NCI-H1048 (cell line): ENCODE measurements around the gene SLC36A2.
"Not testable (repeated sequence)": the region's sequence is repeated elsewhere in the genome, so short reads cannot be mapped to it uniquely, and the experiment has no call there.

Source experiments
- DNase-seq: peaks from one replicate; lab custom pipeline; 2025; lab: John Stamatoyannopoulos, UW

SLC36A2 gene

DNA sequence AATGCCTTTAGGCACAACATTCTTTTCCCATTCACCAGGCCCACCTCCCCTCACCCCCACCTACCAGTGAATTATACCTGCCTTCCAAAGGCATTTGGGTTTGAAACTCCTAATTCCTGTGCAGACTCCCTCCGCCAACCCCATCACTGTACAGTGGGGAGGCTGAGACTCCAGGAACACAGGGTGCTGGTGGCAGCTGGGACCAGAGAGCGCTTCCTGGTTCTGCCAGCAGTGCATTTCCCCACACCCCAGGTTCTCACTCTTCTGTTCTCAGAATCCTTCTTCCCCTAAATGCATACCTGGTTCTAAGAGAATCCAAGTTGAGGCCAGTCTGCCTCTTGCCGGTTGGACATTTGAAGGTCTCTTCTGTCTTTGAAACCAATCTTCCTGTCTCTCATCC lies 21.1 kb downstream of the SLC36A2 start:
- no peak for DNase-seq

DNA sequence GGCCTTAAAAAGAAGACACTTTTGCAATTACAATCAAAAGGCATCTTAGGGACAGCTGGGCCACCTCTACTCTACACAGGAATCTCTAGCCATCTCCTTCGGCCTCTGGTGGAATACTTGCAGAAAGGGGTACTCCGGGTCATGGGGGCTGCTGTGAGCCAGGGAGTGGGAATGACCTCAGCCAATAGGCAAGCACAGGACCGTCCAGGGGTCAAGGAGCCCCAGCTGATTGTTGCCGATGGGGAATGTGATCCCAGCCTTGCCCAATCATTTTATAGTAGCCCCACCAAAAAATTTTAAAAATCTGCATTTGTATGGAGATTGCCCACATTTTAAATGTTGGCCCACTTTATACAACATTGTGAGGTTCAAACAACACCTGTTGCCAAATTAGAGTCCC lies 26.9 kb downstream of the SLC36A2 start:
- no peak for DNase-seq

DNA sequence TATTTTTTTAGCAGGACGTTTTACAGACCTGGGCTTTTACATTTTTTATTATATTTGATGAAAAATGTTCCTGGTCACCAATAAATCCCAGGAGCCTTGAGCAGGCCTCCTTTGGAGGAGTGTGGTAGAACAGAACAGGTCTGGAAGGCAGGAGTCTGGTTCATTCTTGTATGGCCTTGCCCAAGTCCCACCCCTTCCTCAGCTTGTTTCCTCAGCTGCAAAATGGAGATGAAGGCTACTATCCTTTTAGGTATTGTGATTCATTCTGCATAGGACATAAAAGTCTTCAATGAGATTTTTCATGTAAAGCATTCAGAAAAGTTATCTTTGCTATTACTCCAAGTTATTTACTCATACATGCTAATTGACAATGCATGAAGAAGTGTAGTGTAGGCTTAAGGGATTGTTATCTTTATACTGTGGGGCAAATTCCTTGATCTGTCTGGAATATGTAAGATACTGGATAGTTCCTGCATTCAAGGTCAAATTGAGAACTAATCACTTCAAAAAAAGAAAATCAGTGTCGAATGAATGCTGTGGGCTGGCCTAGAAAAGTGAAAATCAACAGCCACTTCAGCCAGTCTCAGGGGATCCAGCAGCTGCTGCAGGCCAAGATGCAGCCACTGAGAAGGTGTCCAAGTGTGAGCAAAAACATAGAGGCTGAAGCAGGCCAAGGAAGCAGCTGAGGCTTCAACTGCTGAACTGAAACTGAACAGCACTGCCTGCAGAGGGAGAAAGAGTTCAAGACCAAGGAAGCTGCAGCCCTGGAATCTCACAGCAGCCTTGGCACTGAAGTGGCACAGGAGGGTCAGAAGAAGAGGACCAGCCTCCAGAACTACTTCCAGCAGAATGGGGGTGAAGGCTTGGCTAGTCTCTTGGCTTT lies 28.3 kb downstream of the SLC36A2 start:
- no peak for DNase-seq

DNA sequence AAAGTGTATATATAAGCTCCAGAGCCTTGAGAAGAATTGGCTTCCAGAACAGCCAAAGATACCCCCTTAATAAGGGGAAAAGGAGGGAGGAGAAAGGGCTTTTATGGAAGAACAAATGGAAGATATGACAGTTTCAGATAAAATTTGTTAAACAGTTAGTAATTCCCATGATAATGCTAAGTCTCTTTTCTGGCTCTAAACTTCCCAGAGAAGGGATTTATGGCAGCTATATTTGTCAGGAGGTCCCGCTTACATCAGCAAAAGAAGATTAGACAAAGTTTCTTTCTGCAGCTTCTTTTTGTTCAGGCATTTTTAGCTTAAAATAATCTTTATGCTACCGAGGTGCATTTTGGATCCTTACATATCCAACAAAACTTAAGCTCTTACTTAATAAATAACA lies 29.5 kb downstream of the SLC36A2 start:
- no peak for DNase-seq

DNA sequence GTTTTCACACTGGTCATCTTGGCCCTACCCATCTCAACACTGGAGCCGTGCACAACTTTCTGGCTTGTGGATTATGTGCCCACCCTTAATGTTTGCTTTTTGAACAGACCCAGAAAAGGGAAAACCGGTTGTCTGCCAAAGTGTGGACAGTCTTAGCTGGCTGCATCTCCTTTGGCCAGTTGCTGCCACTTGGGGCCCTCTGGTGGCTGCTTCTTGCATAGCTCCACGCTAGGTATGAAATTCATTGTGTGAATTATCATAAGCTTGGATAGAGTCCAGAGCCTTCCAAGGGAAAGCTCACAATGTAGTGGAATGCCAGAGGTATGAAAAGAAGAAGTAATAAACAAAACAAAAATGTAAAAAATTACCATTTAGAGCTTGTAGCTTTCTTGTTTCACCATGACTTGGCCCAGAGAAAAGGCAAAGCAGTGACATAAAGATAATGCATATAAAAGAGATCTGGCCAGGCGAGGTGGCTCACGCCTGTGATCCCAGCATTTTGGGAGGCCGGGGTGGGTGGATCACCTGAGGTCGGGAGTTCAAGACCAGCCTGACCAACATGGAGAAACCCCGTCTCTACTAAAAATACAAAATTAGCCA lies 31.3 kb downstream of the SLC36A2 start:
- DNase-seq: no peak

DNA sequence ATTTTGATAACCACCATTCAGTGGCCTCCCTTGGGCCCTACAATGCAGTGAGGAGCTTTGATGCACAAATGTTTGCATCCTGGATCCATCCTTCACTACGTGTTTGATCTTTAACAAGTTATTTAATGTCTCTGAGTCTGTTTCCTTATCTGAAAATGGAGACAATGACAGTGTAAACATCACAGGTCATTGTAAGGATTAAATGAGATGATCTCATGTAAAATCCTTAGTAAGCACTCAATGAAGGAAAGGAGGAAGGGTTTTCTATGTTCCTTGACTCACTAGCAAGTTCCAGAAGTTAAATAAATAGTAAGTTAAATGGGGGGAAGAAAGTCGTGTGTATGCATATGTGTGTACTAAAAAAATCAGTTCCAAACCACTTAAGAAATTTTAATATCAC lies 34.0 kb downstream of the SLC36A2 start:
- no peak for DNase-seq

DNA sequence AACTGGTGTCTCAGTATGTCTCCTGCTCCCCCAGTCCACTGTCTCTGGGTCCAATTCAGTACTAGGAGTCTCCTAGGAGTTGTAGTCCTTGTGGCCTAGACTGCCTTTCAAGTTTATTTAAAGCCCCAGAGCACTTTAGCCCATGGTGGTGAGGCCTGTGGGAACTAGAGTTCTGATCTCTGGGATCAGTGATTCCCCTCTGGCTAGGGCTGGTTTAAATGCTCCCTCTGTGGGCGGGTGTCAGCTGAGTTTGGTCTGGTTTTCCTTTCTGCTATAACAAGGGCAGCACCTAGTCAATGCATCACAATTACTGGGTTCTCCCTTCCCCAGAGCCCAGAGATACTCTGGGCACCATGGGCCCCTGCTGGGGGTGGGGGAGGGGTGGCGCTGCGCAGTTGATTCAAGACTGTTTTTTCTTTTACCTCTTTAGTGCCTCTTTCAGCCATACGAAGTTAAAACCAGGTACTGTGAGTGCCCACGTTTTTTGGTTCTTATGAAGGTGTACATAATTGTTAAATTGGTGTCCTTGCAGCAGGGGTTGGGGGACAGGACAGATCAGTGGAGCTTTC lies 34.5 kb downstream of the SLC36A2 start:
- no peak for DNase-seq

DNA sequence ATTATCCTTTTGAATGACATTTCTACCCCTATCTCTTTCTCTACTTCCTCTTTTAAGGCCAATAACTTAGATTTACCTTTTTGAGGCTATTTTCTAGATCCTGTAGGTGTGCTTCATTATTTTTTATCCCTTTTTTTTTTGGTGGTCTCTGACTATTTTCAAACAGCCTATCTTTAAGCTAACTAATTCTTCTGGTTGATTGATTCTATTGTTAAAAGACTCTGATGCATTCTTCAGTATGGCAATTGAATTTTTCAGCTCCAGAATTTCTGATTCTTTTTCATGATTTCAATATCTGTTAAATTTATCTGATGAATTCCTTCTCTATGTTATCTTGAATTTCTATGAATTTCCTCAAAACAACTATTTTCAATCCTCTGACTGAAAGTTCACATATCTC lies 36.4 kb downstream of the SLC36A2 start:
- no peak for DNase-seq

DNA sequence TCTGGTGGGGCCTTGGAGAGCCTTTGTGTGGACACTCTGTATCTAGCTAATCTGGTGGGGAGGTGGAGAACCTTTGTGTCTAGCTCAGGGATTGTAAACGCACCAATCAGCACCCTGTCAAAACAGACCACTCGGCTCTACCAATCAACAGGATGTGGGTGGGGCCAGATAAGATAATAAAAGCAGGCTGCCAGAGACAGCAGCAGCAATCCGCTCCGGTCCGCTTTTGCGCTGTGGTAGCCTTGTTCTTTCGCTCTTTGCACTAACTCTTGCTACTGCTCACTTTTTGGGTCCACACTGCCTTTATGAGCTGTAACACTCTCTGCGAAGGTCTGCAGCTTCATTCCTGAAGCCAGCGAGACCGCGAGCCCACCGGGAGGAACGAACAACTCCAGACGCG lies 37.5 kb downstream of the SLC36A2 start:
- DNase-seq: not testable (repeated sequence)

DNA sequence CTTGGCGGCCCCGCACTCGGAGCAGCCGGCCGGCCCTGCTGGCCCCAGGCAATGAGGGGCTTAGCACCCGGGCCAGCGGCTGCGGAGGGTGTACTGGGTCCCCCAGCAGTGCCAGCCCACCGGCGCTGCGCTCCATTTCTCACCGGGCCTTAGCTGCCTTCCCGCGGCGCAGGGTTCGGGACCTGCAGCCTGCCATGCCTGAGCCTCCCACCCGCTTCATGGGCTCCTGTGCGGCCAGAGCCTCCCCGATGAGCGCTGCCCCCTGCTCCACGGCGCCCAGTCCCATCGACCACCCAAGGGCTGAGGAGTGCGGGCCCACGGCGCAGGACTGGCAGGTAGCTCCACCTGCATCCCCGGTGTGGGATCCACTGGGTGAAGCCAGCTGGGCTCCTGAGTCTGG lies 38.1 kb downstream of the SLC36A2 start:
- not testable (repeated sequence) for DNase-seq

DNA sequence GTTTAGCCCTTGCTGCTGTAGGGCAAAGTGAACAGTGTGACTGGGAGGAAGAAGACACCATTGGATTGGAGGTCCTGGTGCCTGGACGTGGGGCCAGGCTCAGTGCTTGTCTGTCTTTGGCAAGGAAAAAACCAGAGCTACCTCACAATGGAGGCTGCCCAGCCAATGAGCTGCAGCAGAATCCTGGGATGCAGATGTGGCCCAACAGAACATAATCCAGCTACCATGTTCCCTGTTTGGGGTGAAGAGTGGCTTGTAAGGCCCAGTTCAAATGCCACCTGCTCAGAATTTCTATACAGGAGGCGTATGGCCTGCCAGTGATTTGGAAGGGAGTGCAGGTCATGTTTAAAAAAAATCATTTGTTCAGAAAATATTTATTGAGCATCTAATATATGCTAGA lies 43.7 kb downstream of the SLC36A2 start, which contains the start of gene SLC36A3:
SLC36A3 (minus strand) TSS at position 101 of the 400 bp plus-strand sequence. CDS start 412 bp downstream, outside the sequence.
- DNase-seq: no peak

DNA sequence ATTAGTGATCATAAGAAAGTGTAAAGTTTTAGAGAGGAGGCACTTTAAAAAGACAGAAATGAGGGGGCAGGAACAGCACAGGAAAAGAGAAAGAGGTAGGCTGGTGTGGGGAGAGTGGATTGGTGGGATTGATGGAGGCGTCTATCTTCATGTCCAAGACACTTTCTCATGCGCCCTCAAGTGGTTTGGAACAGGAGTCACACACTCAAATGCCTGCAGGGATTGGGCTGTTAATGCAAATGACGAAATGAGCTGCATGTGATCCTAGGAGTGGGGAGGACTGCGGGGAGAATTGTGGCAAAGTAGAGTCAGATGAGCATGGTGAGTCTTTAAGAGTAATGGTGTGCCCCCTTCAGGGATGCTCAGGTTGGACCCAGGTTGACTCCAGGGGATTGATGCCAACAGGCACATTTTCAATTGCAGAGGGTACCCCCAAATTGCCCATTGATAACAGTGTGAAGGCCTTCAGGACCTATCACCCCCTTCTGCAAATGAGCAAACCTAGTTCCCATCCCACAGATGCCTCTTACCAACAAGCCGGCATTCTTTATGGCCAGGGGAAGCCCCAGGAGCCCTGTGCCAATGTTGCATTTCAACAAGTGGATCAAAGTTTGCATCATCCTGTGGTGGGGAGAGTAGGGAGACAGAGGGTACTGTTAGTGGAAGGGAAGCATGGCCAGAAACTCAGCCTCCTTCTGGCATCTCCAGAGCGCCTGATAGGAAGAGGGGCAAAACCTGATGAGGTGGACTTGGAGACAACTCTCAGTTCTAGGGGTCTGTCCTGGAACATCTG lies 49.1 kb downstream of the SLC36A2 start:
- DNase-seq: no peak

DNA sequence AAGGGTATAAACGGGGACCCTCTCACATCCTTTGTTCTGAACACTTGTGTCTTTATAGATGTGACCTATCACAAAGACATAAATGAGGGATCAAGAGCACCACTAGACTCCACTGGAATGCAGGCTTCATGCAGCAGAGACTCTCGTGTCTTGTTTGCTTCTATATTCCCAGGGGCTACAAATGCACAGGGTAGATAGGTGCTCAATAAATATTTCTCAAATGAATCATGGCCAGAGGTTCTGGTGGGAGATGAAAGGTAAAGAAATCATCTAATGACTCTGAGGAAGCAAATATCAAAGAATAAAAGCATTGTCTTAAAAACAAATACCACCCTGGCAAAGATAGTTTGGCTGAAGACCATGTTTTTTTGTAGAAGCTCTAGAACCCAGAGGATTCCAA lies 50.4 kb downstream of the SLC36A2 start:
- no peak for DNase-seq

DNA sequence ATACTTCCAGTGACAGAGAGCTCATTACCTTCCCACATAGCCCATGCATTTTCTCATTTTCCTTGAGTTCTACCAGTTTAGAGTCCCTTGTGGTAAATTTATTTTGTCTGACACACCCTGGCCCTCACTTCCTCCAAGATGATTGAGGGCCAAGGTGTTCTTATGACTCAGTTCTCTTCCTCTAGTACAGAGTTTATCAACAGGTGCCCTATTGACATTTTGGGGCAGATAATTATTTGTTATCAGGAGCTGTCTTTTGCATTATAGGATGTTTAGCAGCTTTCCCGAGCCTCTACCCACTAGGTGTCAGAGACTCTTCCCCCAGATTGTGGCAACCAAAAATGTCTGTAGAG lies 50.9 kb downstream of the SLC36A2 start:
- no peak for DNase-seq

DNA sequence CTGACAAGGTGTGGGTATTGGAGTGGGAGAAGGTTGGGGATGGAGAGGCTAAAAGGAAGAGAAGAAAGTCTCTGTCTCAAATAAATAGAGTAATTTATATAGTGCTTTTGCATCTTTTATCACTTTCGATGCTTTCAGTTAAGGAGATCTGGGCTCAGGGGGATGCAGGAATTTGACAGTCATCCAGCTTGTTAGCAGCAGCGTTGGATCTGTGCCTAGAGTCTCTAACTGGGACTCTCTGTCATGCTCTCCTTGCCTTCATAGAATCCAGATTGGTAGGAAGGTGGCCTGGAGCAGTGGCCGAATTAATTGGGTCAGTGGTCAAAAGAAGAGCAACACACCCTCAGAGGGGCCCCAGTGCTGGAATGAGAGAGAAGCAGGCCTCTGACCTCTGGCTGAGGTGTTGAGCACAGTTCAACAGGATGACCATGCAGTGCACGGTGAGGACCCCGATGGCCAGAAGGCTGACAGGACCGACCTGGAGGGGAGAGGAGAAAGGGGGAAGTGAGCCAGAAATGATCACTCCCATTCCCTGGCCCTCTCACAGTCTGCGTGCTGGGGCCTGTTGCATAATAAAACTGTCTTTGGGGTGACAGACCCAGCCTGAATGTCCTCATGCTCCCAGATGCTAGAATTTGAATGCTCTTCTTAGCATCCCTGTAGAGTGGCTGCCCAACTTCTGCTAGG lies 51.4 kb downstream of the SLC36A2 start:
- no peak for DNase-seq

DNA sequence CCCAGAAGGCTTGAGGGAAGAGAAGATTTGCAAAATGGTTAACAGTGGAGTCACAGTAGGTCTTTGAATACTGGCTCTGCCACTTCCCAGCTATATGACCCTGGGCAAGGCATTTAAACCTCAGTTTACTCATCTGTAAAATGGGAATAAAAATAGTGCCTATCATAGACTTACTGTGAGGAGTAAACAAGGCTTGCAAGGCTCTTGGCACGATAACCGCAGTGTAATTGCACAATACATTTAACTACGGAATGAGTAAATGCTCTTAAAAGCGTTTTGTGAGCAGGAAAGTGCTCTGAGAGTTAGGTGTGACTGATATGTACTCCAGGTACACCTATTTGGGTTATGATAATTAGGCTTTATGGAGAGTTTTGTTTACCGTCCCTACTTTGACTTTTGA lies 52.2 kb downstream of the SLC36A2 start:
- no peak for DNase-seq

DNA sequence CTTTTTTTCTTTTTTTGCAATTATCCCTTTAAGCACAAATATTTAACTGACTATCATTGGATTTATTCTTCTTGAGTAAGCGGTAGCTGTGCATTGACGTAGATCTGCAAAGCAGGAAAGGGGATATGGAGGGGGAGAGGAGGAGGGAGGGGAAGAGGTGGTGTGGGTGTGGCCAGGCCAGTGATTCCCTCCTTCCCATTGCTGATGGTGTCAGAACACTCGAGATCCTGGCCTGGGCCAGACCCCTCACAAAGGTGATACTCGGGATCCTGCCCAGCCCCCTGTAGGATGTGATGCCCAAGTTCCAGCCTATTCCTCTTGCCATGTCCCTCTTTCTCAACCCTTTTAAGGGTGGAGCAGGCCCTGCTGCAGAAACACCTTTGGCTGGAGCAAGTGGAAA lies 53.7 kb downstream of the SLC36A2 start:
- DNase-seq: no peak

DNA sequence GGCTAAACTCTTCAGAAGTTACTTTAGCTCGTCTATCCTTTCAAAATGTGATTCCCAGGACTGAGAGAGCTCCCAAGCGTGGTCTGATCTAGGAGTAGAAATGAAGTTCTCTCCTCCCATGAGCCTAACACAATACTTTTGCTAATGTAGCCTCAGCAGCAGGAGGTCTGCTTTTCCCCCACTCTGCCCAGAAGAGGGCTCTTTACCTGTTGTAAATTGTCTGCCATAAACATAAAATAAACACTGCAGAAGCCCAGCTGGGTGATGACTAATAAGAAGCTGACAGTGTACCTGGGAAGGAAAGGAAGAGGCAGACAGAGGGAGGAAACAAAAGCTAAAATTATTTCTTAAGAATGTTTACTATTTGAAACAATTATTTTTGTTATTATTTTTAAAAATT lies 59.2 kb downstream of the SLC36A2 start:
- no peak for DNase-seq

DNA sequence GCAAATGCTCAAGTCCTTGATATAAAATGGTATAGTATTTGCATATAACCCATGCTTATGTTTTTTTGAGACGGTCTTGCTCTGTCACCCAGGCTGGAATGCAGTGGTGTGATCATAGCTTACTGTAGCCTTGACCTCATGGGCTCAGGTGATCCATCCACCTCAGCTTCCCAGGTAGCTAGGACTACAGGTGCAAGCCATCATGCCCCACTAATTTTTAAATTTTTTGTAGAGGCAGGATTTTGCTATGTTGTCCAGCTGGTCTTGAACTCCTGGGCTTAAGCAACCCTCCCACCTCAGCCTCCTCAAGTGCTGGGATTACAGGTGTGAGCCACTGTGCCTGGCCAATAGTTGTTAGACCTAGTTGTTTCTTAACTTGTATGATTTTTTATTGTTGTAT lies 61.1 kb downstream of the SLC36A2 start:
- DNase-seq: no peak

DNA sequence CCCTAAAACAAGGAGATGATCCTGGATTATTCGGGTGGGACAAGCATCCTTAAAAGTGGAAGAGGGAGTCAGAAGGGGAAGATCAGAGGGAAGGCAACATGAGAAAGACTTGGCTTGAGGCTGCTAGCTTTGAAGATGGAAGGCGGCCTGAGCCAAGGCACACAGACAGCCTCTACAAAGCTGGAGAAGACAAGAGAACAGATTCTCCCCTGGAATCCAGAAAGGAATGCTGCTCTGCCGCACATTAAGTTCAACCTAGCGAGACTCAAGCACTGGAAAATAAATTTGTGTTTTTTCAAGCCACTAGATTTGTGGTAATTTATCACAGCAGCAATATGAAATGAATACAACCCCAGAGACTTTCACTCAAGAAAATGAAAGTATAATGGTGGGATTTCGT lies 61.7 kb downstream of the SLC36A2 start:
- DNase-seq: no peak

DNA sequence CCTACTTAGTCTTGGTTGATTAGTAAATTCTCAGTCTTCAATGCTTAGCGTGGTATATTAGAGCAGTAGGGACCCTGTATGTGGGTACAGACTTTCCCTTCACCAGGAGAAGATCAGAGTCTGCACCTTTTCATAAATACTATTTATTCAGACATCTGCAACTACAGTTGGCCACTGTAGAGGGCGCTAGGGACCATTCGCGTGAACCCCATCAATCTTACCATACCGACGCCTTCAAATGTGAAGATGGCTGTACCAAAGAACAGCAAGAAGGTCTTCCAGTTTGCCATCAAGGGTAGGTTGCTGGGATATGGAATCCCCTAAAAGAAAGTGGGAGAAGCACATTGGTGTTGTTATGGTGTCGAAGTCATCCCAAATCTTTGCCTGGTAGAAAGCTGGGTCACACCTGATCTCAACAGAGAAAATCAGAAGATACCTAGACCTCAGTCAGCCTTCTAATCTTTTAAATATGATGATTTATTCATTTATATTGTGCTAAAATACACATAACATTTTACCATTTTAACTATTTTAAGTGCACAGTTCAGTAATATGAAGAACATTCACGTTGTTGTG lies 62.9 kb downstream of the SLC36A2 start:
- DNase-seq: no peak
